Right lobe of liver (tissue), 4 donors: ENCODE results near the gene PRKCQ.

Experiments
- POLR2A ChIP-seq: fragments of 450-650 bp; IDR thresholded peaks from one replicate; pipeline ENCODE4 v1.6.1; 2017; ENCODE audit warnings: antibody characterized with exemption, mild to moderate bottlenecking
- TF ChIP-seq, protein P1 (sequence below), 4 donors: fragments of 200-600 bp in 3 of 4; fragments of 450-650 bp in 1 of 4; IDR thresholded peaks; one replicate each; pipeline versions ENCODE4 v1.5.1 to v1.8.0; 2016 to 2022; ENCODE audit warnings: antibody characterized with exemption in 4 of 4, mild to moderate bottlenecking in 2 of 4
- donor health status: DM: no; HTN: no; CAD: no.
- donor health status: DM: no; HTN: no; CAD: no.
- donor health status: DM: no; HTN: yes; CAD: no.

DNA sequence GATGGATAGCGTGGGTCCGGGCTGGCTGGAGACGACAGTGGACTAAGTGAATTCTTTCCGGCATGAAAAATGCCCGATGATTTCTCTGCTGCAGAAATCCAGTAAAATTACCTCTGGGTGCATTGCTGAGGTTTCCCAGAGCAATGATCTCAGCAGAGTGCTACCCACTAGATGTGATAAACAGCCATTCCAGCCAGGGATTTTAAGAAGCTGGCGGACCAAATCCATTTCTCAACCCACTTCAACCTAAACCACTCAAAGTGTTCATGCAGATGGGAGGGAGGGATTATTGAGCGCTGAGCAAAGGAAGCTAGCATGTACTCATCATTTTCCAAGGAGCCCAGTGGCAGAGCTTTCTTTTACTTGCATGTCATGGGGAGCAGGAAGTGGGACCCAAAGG lies 116.7 kb downstream of the PRKCQ start:
- TF ChIP-seq, protein P1, sequence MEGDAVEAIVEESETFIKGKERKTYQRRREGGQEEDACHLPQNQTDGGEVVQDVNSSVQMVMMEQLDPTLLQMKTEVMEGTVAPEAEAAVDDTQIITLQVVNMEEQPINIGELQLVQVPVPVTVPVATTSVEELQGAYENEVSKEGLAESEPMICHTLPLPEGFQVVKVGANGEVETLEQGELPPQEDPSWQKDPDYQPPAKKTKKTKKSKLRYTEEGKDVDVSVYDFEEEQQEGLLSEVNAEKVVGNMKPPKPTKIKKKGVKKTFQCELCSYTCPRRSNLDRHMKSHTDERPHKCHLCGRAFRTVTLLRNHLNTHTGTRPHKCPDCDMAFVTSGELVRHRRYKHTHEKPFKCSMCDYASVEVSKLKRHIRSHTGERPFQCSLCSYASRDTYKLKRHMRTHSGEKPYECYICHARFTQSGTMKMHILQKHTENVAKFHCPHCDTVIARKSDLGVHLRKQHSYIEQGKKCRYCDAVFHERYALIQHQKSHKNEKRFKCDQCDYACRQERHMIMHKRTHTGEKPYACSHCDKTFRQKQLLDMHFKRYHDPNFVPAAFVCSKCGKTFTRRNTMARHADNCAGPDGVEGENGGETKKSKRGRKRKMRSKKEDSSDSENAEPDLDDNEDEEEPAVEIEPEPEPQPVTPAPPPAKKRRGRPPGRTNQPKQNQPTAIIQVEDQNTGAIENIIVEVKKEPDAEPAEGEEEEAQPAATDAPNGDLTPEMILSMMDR (IDR thresholded peaks at IDR 0.05) = no peak
- no peak for TF ChIP-seq POLR2A
